ENCODE measurements around the gene FURIN.
"Not testable (repeated sequence)": the region's sequence is repeated elsewhere in the genome, so short reads cannot be mapped to it uniquely, and the experiment has no call there.

The FURIN gene

GRCh38 chr15:90868261-90868689, at the start of gene FURIN:
TSS of gene FURIN (plus strand) at chr15:90868588. CDS start at chr15:90875741, 7,153 bp downstream.
- no peak for DNase-seq

GRCh38 chr15:90819390-90819789, 49.0 kb upstream of the FURIN start:
- DNase-seq: no peak

GRCh38 chr15:90819850-90820249, 48.5 kb upstream of the FURIN start:
- no peak for DNase-seq

GRCh38 chr15:90820481-90820880, 47.9 kb upstream of the FURIN start:
- DNase-seq: no peak

GRCh38 chr15:90822204-90822955, 46.0 kb upstream of the FURIN start:
- DNase-seq: no peak

GRCh38 chr15:90823455-90823974, 44.9 kb upstream of the FURIN start:
- no peak for DNase-seq

- DNase-seq: not testable (repeated sequence)
These were observed 43.1 kb upstream of the FURIN start for GRCh38 chr15:90825115-90825899.

- DNase-seq: not testable (repeated sequence)
These were observed 42.0 kb upstream of the FURIN start for GRCh38 chr15:90826206-90826885.

- no peak for DNase-seq
These were observed 41.4 kb upstream of the FURIN start for GRCh38 chr15:90826886-90827435.

GRCh38 chr15:90828111-90828510, 40.3 kb upstream of the FURIN start:
- no peak for DNase-seq

- DNase-seq: no peak
These were observed 39.3 kb upstream of the FURIN start for GRCh38 chr15:90829126-90829525.

- peak; percentile 35 to 62 for DNase-seq
These were observed 38.4 kb upstream of the FURIN start for GRCh38 chr15:90829942-90830440.

- no peak for DNase-seq
These were observed 33.8 kb upstream of the FURIN start for GRCh38 chr15:90834626-90835025.

- no peak for DNase-seq
These were observed 32.0 kb upstream of the FURIN start for GRCh38 chr15:90836296-90836871.

GRCh38 chr15:90837094-90837493, 31.3 kb upstream of the FURIN start:
- DNase-seq: no peak

GRCh38 chr15:90838139-90838538, 30.2 kb upstream of the FURIN start:
- peak; percentile 82 to 87 for DNase-seq

GRCh38 chr15:90838544-90838943, 29.8 kb upstream of the FURIN start:
- no peak for DNase-seq

- peak in 1 of 2 donors; percentile 49 for DNase-seq
These were observed 29.0 kb upstream of the FURIN start for GRCh38 chr15:90839187-90840071.

- DNase-seq: no peak
These were observed 28.1 kb upstream of the FURIN start for GRCh38 chr15:90840157-90840855.

GRCh38 chr15:90840954-90841353, 27.4 kb upstream of the FURIN start:
- DNase-seq: no peak

GRCh38 chr15:90844696-90845095, 23.7 kb upstream of the FURIN start:
- no peak for DNase-seq

Data from CD4-positive, alpha-beta T cell treated with Interleukin-4 for 1 hour (primary cell).